Nephron (organoid): ENCODE data around the gene NECAB2.
"Not testable (repeated sequence)": the region's sequence is repeated elsewhere in the genome, so short reads cannot be mapped to it uniquely, and the experiment has no call there.

Experiments
- H3K27ac Mint-ChIP-seq, 3 experiments: 2 replicates each; pipeline ENCODE4 v1.8.0; 2020; ENCODE audit warnings: mixed read lengths in 3 of 3, mild to moderate bottlenecking in 2 of 3, moderate library complexity in 1 of 3
- H3K27me3 Mint-ChIP-seq: 2 replicates; pipeline ENCODE4 v1.8.0; 2021; ENCODE audit warnings: low read depth, mild to moderate bottlenecking, moderate library complexity, mixed read lengths
- H3K36me3 Mint-ChIP-seq: 2 replicates; pipeline ENCODE4 v1.8.0; 2020; ENCODE audit warnings: low read depth, mixed read lengths
- H3K4me1 Mint-ChIP-seq: 2 replicates; pipeline ENCODE4 v1.8.0; 2020; ENCODE audit warnings: mixed read lengths
- H3K4me3 Mint-ChIP-seq, 3 experiments: 2 replicates each; pipeline ENCODE4 v1.8.0; 2020; ENCODE audit warnings: mild to moderate bottlenecking in 3 of 3, mixed read lengths in 3 of 3, moderate library complexity in 2 of 3
- H3K9me3 Mint-ChIP-seq: 2 replicates; pipeline ENCODE4 v1.8.0; 2020; ENCODE audit warnings: mixed read lengths
- TF ChIP-seq, protein P1 (sequence below), 3 experiments: fragments of 200-600 bp; sonication (generic); IDR thresholded peaks; one replicate each; pipeline ENCODE4 v1.5.0; 2021; ENCODE audit warnings: antibody characterized with exemption in 3 of 3; ENCODE audit not compliant: unreplicated experiment in 3 of 3

NECAB2 gene

GRCh38 chr16:83948914-83949723, 18.9 kb upstream of the NECAB2 start:
- H3K9me3 Mint-ChIP-seq: no peaks in the 10 kb centered on the region
- no peak overlapping the region for H3K27ac Mint-ChIP-seq
- H3K4me3 Mint-ChIP-seq: no peak overlapping the region
- H3K4me1 Mint-ChIP-seq: peaks cover 8% of the 10 kb centered on the region
- no peaks in the 10 kb centered on the region for H3K36me3 Mint-ChIP-seq
- peaks cover 7% of the 10 kb centered on the region for H3K27me3 Mint-ChIP-seq
- TF ChIP-seq, protein P1, sequence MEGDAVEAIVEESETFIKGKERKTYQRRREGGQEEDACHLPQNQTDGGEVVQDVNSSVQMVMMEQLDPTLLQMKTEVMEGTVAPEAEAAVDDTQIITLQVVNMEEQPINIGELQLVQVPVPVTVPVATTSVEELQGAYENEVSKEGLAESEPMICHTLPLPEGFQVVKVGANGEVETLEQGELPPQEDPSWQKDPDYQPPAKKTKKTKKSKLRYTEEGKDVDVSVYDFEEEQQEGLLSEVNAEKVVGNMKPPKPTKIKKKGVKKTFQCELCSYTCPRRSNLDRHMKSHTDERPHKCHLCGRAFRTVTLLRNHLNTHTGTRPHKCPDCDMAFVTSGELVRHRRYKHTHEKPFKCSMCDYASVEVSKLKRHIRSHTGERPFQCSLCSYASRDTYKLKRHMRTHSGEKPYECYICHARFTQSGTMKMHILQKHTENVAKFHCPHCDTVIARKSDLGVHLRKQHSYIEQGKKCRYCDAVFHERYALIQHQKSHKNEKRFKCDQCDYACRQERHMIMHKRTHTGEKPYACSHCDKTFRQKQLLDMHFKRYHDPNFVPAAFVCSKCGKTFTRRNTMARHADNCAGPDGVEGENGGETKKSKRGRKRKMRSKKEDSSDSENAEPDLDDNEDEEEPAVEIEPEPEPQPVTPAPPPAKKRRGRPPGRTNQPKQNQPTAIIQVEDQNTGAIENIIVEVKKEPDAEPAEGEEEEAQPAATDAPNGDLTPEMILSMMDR (IDR thresholded peaks at IDR 0.05; ENCODE audit: unreplicated experiment in 3 of 3): no peak

GRCh38 chr16:83949724-83950001, 18.4 kb upstream of the NECAB2 start:
- TF ChIP-seq, protein P1 (IDR thresholded peaks at IDR 0.05; ENCODE audit: unreplicated experiment in 3 of 3): no peak
- no peak overlapping the region for H3K27ac Mint-ChIP-seq
- H3K4me3 Mint-ChIP-seq: no peak overlapping the region
- H3K36me3 Mint-ChIP-seq: no peaks in the 10 kb centered on the region
- peaks cover 7% of the 10 kb centered on the region for H3K27me3 Mint-ChIP-seq
- H3K4me1 Mint-ChIP-seq: peaks cover 12% of the 10 kb centered on the region
- no peaks in the 10 kb centered on the region for H3K9me3 Mint-ChIP-seq

DNA sequence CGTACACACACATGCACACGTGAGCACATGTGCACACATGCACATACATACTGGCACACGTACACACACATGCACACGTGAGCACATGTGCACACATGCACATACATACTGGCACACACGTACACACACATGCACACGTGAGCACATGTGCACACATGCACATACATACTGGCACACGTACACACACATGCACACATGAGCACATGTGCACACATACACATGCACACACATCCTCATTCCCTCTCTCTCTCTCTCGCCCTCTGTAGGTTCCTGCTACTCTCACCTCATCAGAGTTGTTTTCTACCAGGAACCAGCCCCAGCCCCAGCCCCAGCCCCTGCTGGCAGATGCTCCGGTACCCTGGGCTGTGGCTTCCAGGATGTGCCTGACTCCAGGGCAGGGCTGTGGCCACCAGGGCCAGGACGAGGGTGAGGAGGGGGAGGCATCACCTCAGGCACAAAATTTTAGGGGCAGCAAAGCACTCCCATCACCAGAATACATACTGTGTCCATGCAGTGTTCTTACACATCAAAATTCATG, 17.1 kb upstream of the NECAB2 start:
- not testable (repeated sequence) for H3K36me3 Mint-ChIP-seq, H3K27ac Mint-ChIP-seq, H3K4me3 Mint-ChIP-seq, H3K9me3 Mint-ChIP-seq
- Mint-ChIP-seq H3K4me1 (peaks cover 12% of the 10 kb centered on the region), H3K27me3 (peaks cover 11% of the 10 kb centered on the region)

DNA sequence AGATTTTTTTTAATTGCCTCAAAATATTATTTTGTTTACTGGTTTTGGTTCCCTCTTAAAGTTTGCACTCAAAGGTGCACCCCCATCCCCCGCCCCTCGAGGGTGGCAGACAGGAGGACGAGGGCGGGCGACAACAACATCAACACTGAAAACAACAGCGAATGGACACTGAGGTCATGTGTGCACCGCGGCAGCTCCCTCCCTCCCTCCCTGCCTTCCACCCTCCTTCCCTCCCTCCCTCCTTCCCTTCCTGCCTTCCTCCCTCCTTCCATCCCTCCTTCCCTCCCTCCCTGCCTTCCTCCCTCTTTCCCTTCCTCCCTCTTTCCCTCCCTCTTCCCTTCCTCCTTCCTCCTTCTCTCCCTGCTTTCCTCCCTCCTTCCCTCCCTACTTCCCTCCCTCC, 16.5 kb upstream of the NECAB2 start:
- Mint-ChIP-seq H3K9me3 (no peaks in the 10 kb centered on the region), H3K4me3 (no peak overlapping the region), H3K4me1 (peaks cover 12% of the 10 kb centered on the region), H3K36me3 (no peaks in the 10 kb centered on the region), H3K27ac (no peak overlapping the region), H3K27me3 (peaks cover 13% of the 10 kb centered on the region)
- TF ChIP-seq, protein P1 (IDR thresholded peaks at IDR 0.05; ENCODE audit: unreplicated experiment in 3 of 3): no peak

DNA sequence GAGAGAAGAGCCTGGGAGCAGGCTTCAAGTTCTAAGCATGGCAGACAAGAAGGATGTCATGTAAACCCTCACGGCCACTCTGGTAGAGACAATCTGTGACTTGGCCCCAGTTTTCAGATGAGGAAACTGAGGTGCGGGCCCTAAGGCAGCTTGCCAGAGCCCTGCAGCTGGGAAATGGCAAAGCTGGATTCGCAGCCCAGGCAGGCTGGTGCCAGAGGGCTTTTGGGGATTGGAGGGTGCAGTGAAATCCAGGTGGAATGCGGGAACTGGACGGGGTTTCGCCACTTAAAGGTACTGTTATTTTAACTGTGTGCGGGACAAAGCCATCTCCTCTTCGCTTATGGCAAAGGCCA, 15.5 kb upstream of the NECAB2 start:
- H3K9me3 Mint-ChIP-seq: no peaks in the 10 kb centered on the region
- peak overlapping the region in 1 of 3 experiments; percentile 28 for H3K4me3 Mint-ChIP-seq
- TF ChIP-seq, protein P1 (IDR thresholded peaks at IDR 0.05; ENCODE audit: unreplicated experiment in 3 of 3): no peak
- peaks cover 16% of the 10 kb centered on the region for H3K27me3 Mint-ChIP-seq
- H3K4me1 Mint-ChIP-seq: peaks cover 12% of the 10 kb centered on the region
- H3K36me3 Mint-ChIP-seq: no peaks in the 10 kb centered on the region
- no peak overlapping the region for H3K27ac Mint-ChIP-seq

DNA sequence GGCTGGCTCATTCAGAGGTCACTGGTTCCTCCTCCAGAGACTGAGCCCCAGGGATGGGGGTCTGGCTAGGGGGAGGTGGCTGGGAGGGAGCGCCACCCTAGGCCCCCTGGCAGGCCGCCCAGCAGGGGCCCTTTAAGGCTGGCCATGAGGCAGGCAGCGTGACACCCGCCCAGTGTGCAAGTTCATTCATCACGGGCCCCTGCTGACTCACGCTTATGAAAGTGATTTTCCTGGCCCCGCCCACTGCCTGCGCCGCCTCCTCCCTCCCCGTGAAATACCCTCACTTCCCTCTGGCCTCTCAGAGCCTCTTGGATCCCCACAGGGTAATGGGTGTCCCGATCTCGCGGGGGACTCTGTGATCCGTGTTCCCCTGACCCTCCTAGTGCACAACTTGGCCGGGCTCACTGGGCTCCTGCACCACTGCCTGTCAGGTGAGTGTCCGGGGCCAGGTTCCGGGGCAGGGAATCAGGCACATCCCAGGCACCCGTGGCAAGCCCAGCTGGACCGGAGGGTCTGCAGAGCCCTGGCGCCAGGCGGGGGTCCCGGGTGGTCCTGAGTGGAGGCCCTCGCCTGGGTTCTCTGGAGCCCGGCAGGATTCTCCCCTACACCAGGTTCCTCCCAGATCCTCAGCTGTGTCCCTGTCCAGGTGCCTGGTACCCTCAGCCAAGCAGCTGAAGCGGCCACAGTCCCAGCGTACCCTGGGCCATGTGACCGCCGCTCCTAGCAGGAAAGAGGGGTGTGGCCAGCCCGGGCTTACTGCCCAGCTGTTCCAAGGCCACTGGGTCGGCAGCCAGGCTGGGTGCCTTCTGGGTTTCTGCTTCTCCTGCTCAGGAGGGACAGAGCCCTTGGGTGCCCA, 14.9 kb upstream of the NECAB2 start, which contains the start of gene OSGIN1:
OSGIN1 (plus strand) TSS at position 301 of the 856 bp plus-strand sequence. CDS start 4,432 bp downstream, outside the sequence.
- Mint-ChIP-seq H3K9me3 (no peaks in the 10 kb centered on the region), H3K4me3 (peak within 1 kb of the TSS; percentile 76 to 80 (median 78)), H3K27ac (peak within 1 kb of the TSS in 2 of 3 experiments; percentile 52 to 59), H3K36me3 (no peaks in the 10 kb centered on the region), H3K27me3 (peaks cover 16% of the 10 kb centered on the region), H3K4me1 (peaks cover 13% of the 10 kb centered on the region)
- TF ChIP-seq, protein P1 (IDR thresholded peaks at IDR 0.05; ENCODE audit: unreplicated experiment in 3 of 3): no peak
